Tibial artery (tissue), 4 donors: ENCODE data around the gene MDFI.

ENCODE experiments used
- DNase-seq, 2 donors: peaks; one replicate each; pipeline ENCODE4 v3.0.0-alpha.2; 2019
- H3K27ac ChIP-seq, 2 donors: fragments of 200-600 bp; sonication (generic) in 1 of 2; 1 replicate in 1 of 2; 2 replicates in 1 of 2; pipeline ENCODE4 v1.5.1; 2018 to 2019; ENCODE audit warnings: mild to moderate bottlenecking in 1 of 2
- H3K27me3 ChIP-seq, 2 donors: fragments of 200-600 bp; sonication (generic) in 1 of 2; one replicate each; pipeline versions ENCODE4 v1.5.1 to v1.6.0; 2016 to 2019
- H3K36me3 ChIP-seq, 3 donors: fragments of 200-600 bp; sonication (generic) in 2 of 3; one replicate each; pipeline ENCODE4 v1.5.1; 2016 to 2019; ENCODE audit warnings: mild to moderate bottlenecking in 2 of 3
- H3K4me1 ChIP-seq, 4 donors: fragments of 200-600 bp; sonication (generic) in 2 of 4; 1 replicate in 3 of 4; 2 replicates in 1 of 4; pipeline ENCODE4 v1.5.1; 2016 to 2019
- H3K4me3 ChIP-seq, 2 donors: fragments of 200-600 bp; sonication (generic) in 1 of 2; 1 replicate in 1 of 2; 2 replicates in 1 of 2; pipeline ENCODE4 v1.5.1; 2018 to 2019; ENCODE audit warnings: mild to moderate bottlenecking in 2 of 2
- H3K9me3 ChIP-seq, 3 donors: fragments of 200-600 bp; sonication (generic) in 1 of 3; one replicate each; pipeline ENCODE4 v1.5.1; 2016 to 2019
- intact Hi-C: fragments of 100-400 bp; cut with DNase I; formaldehyde crosslinking; loops from one replicate; pipeline ENCODE4 v1.15.0; 2023; ENCODE audit warnings: low total_unique reads
- TF ChIP-seq, protein P1 (sequence below), 2 experiments: fragments of 200-600 bp in 1 of 2; fragments of 450-650 bp in 1 of 2; IDR thresholded peaks; one replicate each; pipeline ENCODE4 v1.5.1; 2017 to 2019; ENCODE audit warnings: antibody characterized with exemption in 2 of 2, mild to moderate bottlenecking in 1 of 2, moderate library complexity in 1 of 2

The MDFI gene

DNA sequence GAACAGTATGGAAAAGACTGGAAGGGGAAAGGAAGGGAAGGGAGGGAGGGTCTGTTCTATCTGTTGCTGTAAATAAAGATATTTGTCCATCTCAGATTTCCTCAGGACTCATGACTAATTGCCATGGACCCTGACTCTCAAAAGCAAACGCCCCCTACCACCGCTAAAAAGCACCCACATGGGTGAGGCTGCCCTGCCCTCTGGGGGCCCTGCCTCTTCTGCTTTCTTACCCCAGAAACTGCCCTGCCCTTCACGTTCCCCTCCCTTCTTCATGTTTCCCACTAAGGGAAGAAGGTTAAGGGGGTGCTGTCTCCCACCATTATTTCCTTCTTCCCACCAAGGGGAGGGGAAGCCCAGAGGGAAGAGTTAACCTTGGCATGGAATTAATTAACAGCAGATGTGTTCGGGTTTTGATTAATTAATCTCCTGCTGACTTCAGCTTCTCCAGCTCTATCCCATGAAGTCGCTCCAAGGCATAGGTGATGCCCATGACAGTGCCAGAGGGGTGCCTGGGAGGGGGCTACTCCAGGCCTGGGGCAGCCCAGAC lies 16.0 kb downstream of the MDFI start:
- TF ChIP-seq, protein P1, sequence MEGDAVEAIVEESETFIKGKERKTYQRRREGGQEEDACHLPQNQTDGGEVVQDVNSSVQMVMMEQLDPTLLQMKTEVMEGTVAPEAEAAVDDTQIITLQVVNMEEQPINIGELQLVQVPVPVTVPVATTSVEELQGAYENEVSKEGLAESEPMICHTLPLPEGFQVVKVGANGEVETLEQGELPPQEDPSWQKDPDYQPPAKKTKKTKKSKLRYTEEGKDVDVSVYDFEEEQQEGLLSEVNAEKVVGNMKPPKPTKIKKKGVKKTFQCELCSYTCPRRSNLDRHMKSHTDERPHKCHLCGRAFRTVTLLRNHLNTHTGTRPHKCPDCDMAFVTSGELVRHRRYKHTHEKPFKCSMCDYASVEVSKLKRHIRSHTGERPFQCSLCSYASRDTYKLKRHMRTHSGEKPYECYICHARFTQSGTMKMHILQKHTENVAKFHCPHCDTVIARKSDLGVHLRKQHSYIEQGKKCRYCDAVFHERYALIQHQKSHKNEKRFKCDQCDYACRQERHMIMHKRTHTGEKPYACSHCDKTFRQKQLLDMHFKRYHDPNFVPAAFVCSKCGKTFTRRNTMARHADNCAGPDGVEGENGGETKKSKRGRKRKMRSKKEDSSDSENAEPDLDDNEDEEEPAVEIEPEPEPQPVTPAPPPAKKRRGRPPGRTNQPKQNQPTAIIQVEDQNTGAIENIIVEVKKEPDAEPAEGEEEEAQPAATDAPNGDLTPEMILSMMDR (IDR thresholded peaks at IDR 0.05): no peak
- H3K36me3 ChIP-seq: peaks cover 0 to 7% (median 0%) of the 10 kb centered on the region in 3 donors
- no peaks in the 10 kb centered on the region for H3K9me3 ChIP-seq
- H3K4me1 ChIP-seq: no peaks in the 10 kb centered on the region
- no peak for DNase-seq
- peaks cover 0 to 34% of the 10 kb centered on the region in 2 donors for H3K27me3 ChIP-seq
- no peak overlapping the region for H3K4me3 ChIP-seq
- no peak overlapping the region for H3K27ac ChIP-seq
- intact Hi-C loops: no loop called here

- Histone ChIP-seq H3K4me3 (no peak overlapping the region), H3K9me3 (no peaks in the 10 kb centered on the region), H3K27me3 (peaks cover 0 to 33% of the 10 kb centered on the region in 2 donors), H3K27ac (no peak overlapping the region), H3K36me3 (peaks cover 0 to 4% (median 0%) of the 10 kb centered on the region in 3 donors), H3K4me1 (no peaks in the 10 kb centered on the region)
- no peak for DNase-seq
- intact Hi-C loops: no loop called here
- TF ChIP-seq, protein P1 (IDR thresholded peaks at IDR 0.05): no peak
These were observed 16.5 kb downstream of the MDFI start for GRCh38 chr6:41654698-41655151.

DNA sequence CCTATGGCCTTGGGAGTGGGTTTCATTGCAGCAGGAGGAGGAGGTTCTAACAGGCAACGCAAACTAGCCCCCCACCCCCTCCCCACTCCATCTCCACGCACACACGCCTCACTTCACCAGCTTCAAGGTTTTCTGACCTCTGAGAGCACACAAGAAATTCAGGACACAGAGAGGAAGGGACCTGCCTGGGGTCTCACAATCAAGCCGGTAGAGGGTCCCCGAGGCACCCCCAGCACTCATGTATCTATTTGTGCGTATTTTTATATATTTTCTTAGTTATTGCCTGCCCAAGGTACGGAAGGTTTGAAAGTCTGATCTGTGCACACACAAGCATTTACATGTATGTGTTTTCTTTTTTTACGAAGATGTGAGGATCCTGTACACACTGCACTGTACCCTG lies 16.9 kb downstream of the MDFI start:
- no peaks in the 10 kb centered on the region for H3K4me1 ChIP-seq
- TF ChIP-seq, protein P1 (IDR thresholded peaks at IDR 0.05): no peak

GRCh38 chr6:41655646-41656001 lies 17.4 kb downstream of the MDFI start:
- no peak overlapping the region for H3K27ac ChIP-seq
- DNase-seq: no peak
- no peaks in the 10 kb centered on the region for H3K9me3 ChIP-seq
- TF ChIP-seq, protein P1 (IDR thresholded peaks at IDR 0.05): no peak
- peaks cover 0 to 33% of the 10 kb centered on the region in 2 donors for H3K27me3 ChIP-seq
- H3K4me1 ChIP-seq: no peaks in the 10 kb centered on the region
- intact Hi-C loops: no loop called here
- peaks cover 0 to 4% (median 0%) of the 10 kb centered on the region in 3 donors for H3K36me3 ChIP-seq
- no peak overlapping the region for H3K4me3 ChIP-seq

More for the DNA sequence above, 16.9 kb downstream of the MDFI start:
- H3K27me3 ChIP-seq: peaks cover 0 to 33% of the 10 kb centered on the region in 2 donors
- DNase-seq: no peak
- intact Hi-C loops: no loop called here
- no peak overlapping the region for H3K27ac ChIP-seq
- H3K9me3 ChIP-seq: no peaks in the 10 kb centered on the region
- H3K4me3 ChIP-seq: no peak overlapping the region
- peaks cover 0 to 4% (median 0%) of the 10 kb centered on the region in 3 donors for H3K36me3 ChIP-seq

GRCh38 chr6:41656002-41656691 lies 17.9 kb downstream of the MDFI start:
- H3K27ac ChIP-seq: no peak overlapping the region

More at GRCh38 chr6:41656002-41656691, 17.9 kb downstream of the MDFI start:
- Histone ChIP-seq H3K4me3 (no peak overlapping the region), H3K9me3 (no peaks in the 10 kb centered on the region), H3K27me3 (peaks cover 0 to 33% of the 10 kb centered on the region in 2 donors), H3K4me1 (no peaks in the 10 kb centered on the region), H3K36me3 (peaks cover 0 to 4% (median 0%) of the 10 kb centered on the region in 3 donors)
- DNase-seq: no peak
- TF ChIP-seq, protein P1 (IDR thresholded peaks at IDR 0.05): no peak
- intact Hi-C loops: no loop called here
